MM.1S (cell line): ENCODE data around the gene SLC9A1.

ENCODE experiments used
- DNase-seq: peaks from one replicate; pipeline ENCODE4 v3.0.0-alpha.2; 2015
- H2AFZ ChIP-seq: fragments of 300-600 bp; sonication (generic); 2 replicates; pipeline ENCODE4 v1.6.0; 2016; ENCODE audit warnings: antibody characterized with exemption, low read length
- H3F3A ChIP-seq: fragments of 300-600 bp; sonication (generic); 2 replicates; pipeline ENCODE4 v1.6.1; 2016; ENCODE audit warnings: mild to moderate bottlenecking, antibody characterized with exemption, low read length, moderate library complexity, mixed read lengths; ENCODE audit not compliant: insufficient read depth
- H3K27ac ChIP-seq: fragments of 300-600 bp; sonication (generic); 2 replicates; pipeline ENCODE4 v1.5.1; 2016; ENCODE audit warnings: mild to moderate bottlenecking, low read length
- H3K27me3 ChIP-seq: fragments of 300-600 bp; sonication (generic); replicated peaks from 2 replicates; pipeline ENCODE4 v1.6.0; 2016; ENCODE audit warnings: low read length; ENCODE audit not compliant: insufficient read depth
- H3K36me3 ChIP-seq: fragments of 300-600 bp; sonication (generic); replicated peaks from 2 replicates; pipeline ENCODE4 v1.6.1; 2016; ENCODE audit warnings: mild to moderate bottlenecking, low read length, mixed read lengths; ENCODE audit not compliant: insufficient read depth
- H3K4me1 ChIP-seq: fragments of 300-600 bp; sonication (generic); 2 replicates; pipeline ENCODE4 v1.6.1; 2016; ENCODE audit warnings: low read length, mixed read lengths
- H3K4me2 ChIP-seq: fragments of 300-600 bp; sonication (generic); 2 replicates; pipeline ENCODE4 v1.6.0; 2016; ENCODE audit warnings: low read depth, low read length
- H3K4me3 ChIP-seq: fragments of 300-600 bp; sonication (generic); 2 replicates; pipeline ENCODE4 v1.5.1; 2016; ENCODE audit warnings: low read length, mixed read lengths
- H3K79me2 ChIP-seq: fragments of 300-600 bp; sonication (generic); 2 replicates; pipeline ENCODE4 v1.6.1; 2016; ENCODE audit warnings: mixed run types, low read length, mixed read lengths
- H3K9ac ChIP-seq: fragments of 300-600 bp; sonication (generic); 2 replicates; pipeline ENCODE4 v1.6.1; 2016; ENCODE audit warnings: low read length, mixed read lengths
- H3K9me2 ChIP-seq: fragments of 300-600 bp; sonication (generic); replicated peaks from 2 replicates; pipeline ENCODE4 v1.6.1; 2016; ENCODE audit warnings: mild to moderate bottlenecking, low read length, mixed read lengths; ENCODE audit not compliant: insufficient read depth
- H3K9me3 ChIP-seq: fragments of 300-600 bp; sonication (generic); replicated peaks from 2 replicates; pipeline ENCODE4 v1.6.1; 2016; ENCODE audit warnings: mild to moderate bottlenecking, low read length, mixed read lengths; ENCODE audit not compliant: insufficient read depth
- H4K20me1 ChIP-seq: fragments of 300-600 bp; sonication (generic); 2 replicates; pipeline ENCODE4 v1.6.1; 2016; ENCODE audit warnings: mild to moderate bottlenecking, low read length, moderate library complexity, mixed read lengths; ENCODE audit not compliant: insufficient read depth
- CTCF ChIP-seq: fragments of 300-600 bp; sonication (generic); IDR thresholded peaks from 2 replicates; pipeline ENCODE4 v1.5.1; 2016; ENCODE audit warnings: antibody characterized with exemption, low read length, mixed read lengths
- EZH2 ChIP-seq: fragments of 300-600 bp; sonication (generic); optimal IDR thresholded peaks from 2 replicates; pipeline ENCODE3; 2017; ENCODE audit warnings: low read depth, mild to moderate bottlenecking, antibody characterized with exemption, low read length, mixed read lengths
- EZH2phosphoT487 ChIP-seq: fragments of 300-600 bp; sonication (generic); IDR thresholded peaks from 2 replicates; pipeline ENCODE4 v1.6.1; 2018; ENCODE audit warnings: antibody characterized with exemption, low read length

The SLC9A1 gene

GRCh38 chr1:27136236-27136551 lies 18.7 kb downstream of the SLC9A1 start:
- TF ChIP-seq EZH2, result no peak
- H2AFZ ChIP-seq, result no peak overlapping the region
- H4K20me1 ChIP-seq, result no peaks in the 10 kb centered on the region
- no peak overlapping the region for H3K9ac ChIP-seq
- no peaks in the 10 kb centered on the region for H3F3A ChIP-seq
- peaks cover 6% of the 10 kb centered on the region for H3K79me2 ChIP-seq
- peaks cover 19% of the 10 kb centered on the region for H3K4me1 ChIP-seq
- no peak overlapping the region for H3K27ac ChIP-seq
- no peaks in the 10 kb centered on the region for H3K27me3 ChIP-seq
- H3K36me3 ChIP-seq, result no peaks in the 10 kb centered on the region
- no peaks in the 10 kb centered on the region for H3K9me2 ChIP-seq
- H3K4me3 ChIP-seq, result no peak overlapping the region
- no peaks in the 10 kb centered on the region for H3K9me3 ChIP-seq
- H3K4me2 ChIP-seq, result no peak overlapping the region
- DNase-seq, result no peak

GRCh38 chr1:27135541-27136235 lies 19.2 kb downstream of the SLC9A1 start:
- no peak for DNase-seq
- Histone ChIP-seq H4K20me1 (no peaks in the 10 kb centered on the region), H3K79me2 (peaks cover 5% of the 10 kb centered on the region), H3F3A (no peaks in the 10 kb centered on the region), H3K27ac (no peak overlapping the region), H3K4me2 (no peak overlapping the region), H3K27me3 (no peaks in the 10 kb centered on the region), H3K4me1 (peaks cover 19% of the 10 kb centered on the region), H2AFZ (no peak overlapping the region), H3K36me3 (no peaks in the 10 kb centered on the region), H3K9ac (no peak overlapping the region), H3K9me2 (no peaks in the 10 kb centered on the region), H3K9me3 (no peaks in the 10 kb centered on the region), H3K4me3 (no peak overlapping the region)
- TF ChIP-seq EZH2, result no peak
- no peak for TF ChIP-seq CTCF
- no peak for TF ChIP-seq EZH2phosphoT487

GRCh38 chr1:27133991-27134390 lies 20.9 kb downstream of the SLC9A1 start:
- Histone ChIP-seq H3K4me2 (no peak overlapping the region), H3K9ac (no peak overlapping the region), H3K79me2 (no peaks in the 10 kb centered on the region), H3K27me3 (no peaks in the 10 kb centered on the region), H3K9me3 (no peaks in the 10 kb centered on the region), H3K27ac (no peak overlapping the region), H3K4me3 (no peak overlapping the region), H3K4me1 (peaks cover 19% of the 10 kb centered on the region), H4K20me1 (no peaks in the 10 kb centered on the region), H3K36me3 (no peaks in the 10 kb centered on the region), H2AFZ (no peak overlapping the region), H3K9me2 (no peaks in the 10 kb centered on the region), H3F3A (no peaks in the 10 kb centered on the region)
- no peak for DNase-seq
- TF ChIP-seq EZH2 (no peak), EZH2phosphoT487 (no peak), CTCF (no peak)

GRCh38 chr1:27133158-27133557 lies 21.8 kb downstream of the SLC9A1 start:
- Histone ChIP-seq H4K20me1 (no peaks in the 10 kb centered on the region), H3K9ac (no peak overlapping the region), H3K4me3 (no peak overlapping the region), H3K27ac (no peak overlapping the region), H3K9me3 (no peaks in the 10 kb centered on the region), H3K4me2 (no peak overlapping the region), H3F3A (no peaks in the 10 kb centered on the region), H3K9me2 (no peaks in the 10 kb centered on the region), H3K4me1 (peaks cover 19% of the 10 kb centered on the region), H2AFZ (no peak overlapping the region), H3K79me2 (no peaks in the 10 kb centered on the region), H3K27me3 (no peaks in the 10 kb centered on the region), H3K36me3 (no peaks in the 10 kb centered on the region)
- TF ChIP-seq CTCF, result no peak
- TF ChIP-seq EZH2phosphoT487, result no peak
- no peak for TF ChIP-seq EZH2
- DNase-seq, result no peak
